NCI-H526 (cell line): ENCODE results near the gene PPP1R14C.

Experiments
- DNase-seq, 2 experiments: peaks; one replicate each; lab custom pipeline; 2025; lab: John Stamatoyannopoulos, UW

PPP1R14C gene

GRCh38 chr6:150195996-150196417, 53.2 kb downstream of the PPP1R14C start:
- DNase-seq, result peak in 1 of 2 experiments; percentile 5

GRCh38 chr6:150196942-150197745, 54.3 kb downstream of the PPP1R14C start:
- DNase-seq, result peak; percentile 71 to 85

GRCh38 chr6:150198532-150198931, 55.7 kb downstream of the PPP1R14C start:
- peak in 1 of 2 experiments; percentile 36 for DNase-seq

GRCh38 chr6:150199241-150199640, 56.4 kb downstream of the PPP1R14C start:
- DNase-seq, result peak in 1 of 2 experiments; percentile 32

GRCh38 chr6:150200428-150201100, 57.7 kb downstream of the PPP1R14C start:
- peak; percentile 49 to 68 for DNase-seq

GRCh38 chr6:150201285-150201684, 58.4 kb downstream of the PPP1R14C start:
- no peak for DNase-seq

- DNase-seq, result peak; percentile 89 to 91
Measured at GRCh38 chr6:150201772-150202329, 59.0 kb downstream of the PPP1R14C start.

GRCh38 chr6:150202404-150202803, 59.6 kb downstream of the PPP1R14C start:
- DNase-seq, result peak in 1 of 2 experiments; percentile 16

GRCh38 chr6:150202934-150203333, 60.1 kb downstream of the PPP1R14C start:
- peak in 1 of 2 experiments; percentile 15 for DNase-seq

GRCh38 chr6:150203378-150203777, 60.5 kb downstream of the PPP1R14C start:
- peak; percentile 21 to 46 for DNase-seq

GRCh38 chr6:150203871-150204545, 61.2 kb downstream of the PPP1R14C start:
- peak in 1 of 2 experiments; percentile 25 for DNase-seq

GRCh38 chr6:150204705-150205472, 62.0 kb downstream of the PPP1R14C start:
- DNase-seq, result peak in 1 of 2 experiments; percentile 8

GRCh38 chr6:150207931-150208570, 65.2 kb downstream of the PPP1R14C start:
- DNase-seq, result no peak

- peak in 1 of 2 experiments; percentile 23 for DNase-seq
Measured at GRCh38 chr6:150208611-150209352, 65.9 kb downstream of the PPP1R14C start.

- no peak for DNase-seq
Measured at GRCh38 chr6:150209415-150209814, 66.6 kb downstream of the PPP1R14C start.

GRCh38 chr6:150211700-150212511, 69.1 kb downstream of the PPP1R14C start:
- DNase-seq, result peak; percentile 39 to 63

GRCh38 chr6:150212778-150213177, 69.9 kb downstream of the PPP1R14C start:
- DNase-seq, result peak; percentile 20 to 30

GRCh38 chr6:150213301-150213700, 70.5 kb downstream of the PPP1R14C start:
- DNase-seq, result no peak

GRCh38 chr6:150214310-150214709, 71.5 kb downstream of the PPP1R14C start:
- no peak for DNase-seq
